OCI-LY1 (cell line): ENCODE measurements around the gene FAM72A.
"Not testable (repeated sequence)": the region's sequence is repeated elsewhere in the genome, so short reads cannot be mapped to it uniquely, and the experiment has no call there.

Experiments used
- H2AFZ ChIP-seq: fragments of 200-600 bp; sonication (generic), shearing (Covaris generic); 2 replicates; pipeline ENCODE4 v1.6.0; 2014; ENCODE audit warnings: antibody characterized with exemption, mild to moderate bottlenecking, low read length
- H3F3A ChIP-seq: fragments of 200-600 bp; sonication (generic), shearing (Covaris generic); 2 replicates; pipeline ENCODE4 v1.6.0; 2014; ENCODE audit warnings: mild to moderate bottlenecking, antibody characterized with exemption, low read length, moderate library complexity; ENCODE audit not compliant: insufficient read depth
- H3K27ac ChIP-seq: fragments of 200-600 bp; sonication (generic); 2 replicates; pipeline ENCODE4 v1.5.1; 2014; ENCODE audit warnings: low read length, mixed run types, mild to moderate bottlenecking, low read depth; ENCODE audit not compliant: poor library complexity, severe bottlenecking
- H3K27me3 ChIP-seq: fragments of 200-600 bp; sonication (generic); 2 replicates; pipeline ENCODE4 v1.6.0; 2014; ENCODE audit warnings: antibody characterized with exemption, mild to moderate bottlenecking, low read length, moderate library complexity; ENCODE audit not compliant: insufficient read depth
- H3K36me3 ChIP-seq: fragments of 200-600 bp; sonication (generic); 2 replicates; pipeline ENCODE4 v1.6.1; 2014; ENCODE audit warnings: mild to moderate bottlenecking, antibody characterized with exemption, low read length, moderate library complexity, mixed read lengths; ENCODE audit not compliant: insufficient read depth
- H3K4me1 ChIP-seq: fragments of 200-600 bp; sonication (generic); 2 replicates; pipeline ENCODE4 v1.5.1; 2014; ENCODE audit warnings: mild to moderate bottlenecking, low read length, moderate library complexity; ENCODE audit not compliant: insufficient read depth, severe bottlenecking
- H3K4me2 ChIP-seq: fragments of 200-600 bp; sonication (generic), shearing (Covaris generic); 2 replicates; pipeline ENCODE4 v1.6.1; 2014; ENCODE audit warnings: low read length
- H3K4me3 ChIP-seq: fragments of 200-600 bp; sonication (generic); 2 replicates; pipeline ENCODE4 v1.5.1; 2014; ENCODE audit warnings: low read length, low read depth, mild to moderate bottlenecking, mixed read lengths; ENCODE audit not compliant: poor library complexity, severe bottlenecking
- H3K79me2 ChIP-seq: fragments of 200-600 bp; shearing (Covaris generic); 2 replicates; pipeline ENCODE4 v1.6.1; 2016; ENCODE audit warnings: mixed run types, low read length, mixed read lengths; ENCODE audit not compliant: insufficient read depth
- H3K9ac ChIP-seq: fragments of 200-600 bp; sonication (generic), shearing (Covaris generic); 2 replicates; pipeline ENCODE4 v1.6.1; 2014; ENCODE audit warnings: mild to moderate bottlenecking, low read length, mixed read lengths
- H3K9me2 ChIP-seq: fragments of 200-600 bp; sonication (generic), shearing (Covaris generic); 2 replicates; pipeline ENCODE4 v1.6.1; 2014; ENCODE audit warnings: low read depth, mild to moderate bottlenecking, low read length, mixed read lengths
- H3K9me3 ChIP-seq: fragments of 200-600 bp; shearing (Covaris generic); 2 replicates; pipeline ENCODE4 v1.6.1; 2014; ENCODE audit warnings: low read length, mixed read lengths
- H4K20me1 ChIP-seq: fragments of 200-600 bp; sonication (generic), shearing (Covaris generic); 2 replicates; pipeline ENCODE4 v1.6.0; 2016; ENCODE audit warnings: mild to moderate bottlenecking, low read length; ENCODE audit not compliant: insufficient read depth

FAM72A gene

DNA sequence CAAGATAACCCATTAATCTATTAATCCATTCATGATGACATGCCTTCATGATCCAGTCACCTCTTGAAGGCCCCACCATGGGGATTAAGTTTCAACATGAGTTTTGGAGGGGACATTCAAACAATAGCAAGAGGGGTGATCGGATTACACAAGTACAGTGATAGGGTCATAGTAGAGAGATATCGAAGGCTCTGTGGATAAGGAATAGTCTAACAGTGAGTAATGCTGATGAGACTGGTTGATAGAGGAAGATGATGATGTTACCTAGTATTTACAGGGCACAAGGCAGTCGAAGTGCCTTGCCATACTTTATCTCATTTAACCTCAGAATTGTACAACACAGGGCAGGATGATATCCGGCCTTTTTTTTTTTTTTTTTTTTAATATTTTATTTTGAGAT lies 18.9 kb upstream of the FAM72A start:
- H3K36me3 ChIP-seq, H3K4me1 ChIP-seq, H3K4me3 ChIP-seq, H3K9ac ChIP-seq, H4K20me1 ChIP-seq, H3K9me2 ChIP-seq, H3F3A ChIP-seq, H3K9me3 ChIP-seq, H2AFZ ChIP-seq, H3K79me2 ChIP-seq, H3K27ac ChIP-seq, H3K4me2 ChIP-seq, H3K27me3 ChIP-seq: not testable (repeated sequence)

DNA sequence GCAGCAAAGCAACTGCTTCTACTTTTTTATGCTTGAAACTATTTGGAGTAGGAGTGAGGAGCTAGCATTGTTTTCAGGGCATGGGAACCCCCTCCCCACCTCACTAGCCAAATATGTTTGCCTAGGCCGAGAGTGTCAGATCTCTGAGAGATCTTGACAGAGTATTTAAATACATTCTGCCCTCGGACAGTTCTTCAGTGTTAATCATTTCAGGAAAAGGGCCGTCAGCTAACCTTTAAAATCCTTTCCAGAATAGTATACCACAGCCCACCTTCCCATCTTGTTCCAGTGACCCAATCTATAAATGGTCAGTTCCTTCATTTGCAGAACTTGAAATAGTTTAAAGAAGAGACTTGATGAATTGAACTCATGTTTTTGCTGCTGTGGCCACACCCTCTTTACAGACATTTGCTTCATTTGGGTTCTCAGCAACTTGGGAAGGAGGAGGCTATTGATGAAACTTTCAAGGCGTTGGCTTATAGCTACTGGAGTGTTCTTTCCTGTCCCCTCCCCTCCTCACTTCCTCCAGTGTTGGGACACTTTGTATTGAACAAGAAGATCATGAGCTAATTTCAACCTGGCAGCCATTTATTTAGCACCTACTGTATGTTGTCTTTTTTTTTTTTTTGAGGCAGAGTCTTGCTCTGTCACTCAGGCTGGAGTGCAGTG lies 17.8 kb upstream of the FAM72A start:
- not testable (repeated sequence) for H3K27ac ChIP-seq, H3K4me1 ChIP-seq, H3K4me2 ChIP-seq

DNA sequence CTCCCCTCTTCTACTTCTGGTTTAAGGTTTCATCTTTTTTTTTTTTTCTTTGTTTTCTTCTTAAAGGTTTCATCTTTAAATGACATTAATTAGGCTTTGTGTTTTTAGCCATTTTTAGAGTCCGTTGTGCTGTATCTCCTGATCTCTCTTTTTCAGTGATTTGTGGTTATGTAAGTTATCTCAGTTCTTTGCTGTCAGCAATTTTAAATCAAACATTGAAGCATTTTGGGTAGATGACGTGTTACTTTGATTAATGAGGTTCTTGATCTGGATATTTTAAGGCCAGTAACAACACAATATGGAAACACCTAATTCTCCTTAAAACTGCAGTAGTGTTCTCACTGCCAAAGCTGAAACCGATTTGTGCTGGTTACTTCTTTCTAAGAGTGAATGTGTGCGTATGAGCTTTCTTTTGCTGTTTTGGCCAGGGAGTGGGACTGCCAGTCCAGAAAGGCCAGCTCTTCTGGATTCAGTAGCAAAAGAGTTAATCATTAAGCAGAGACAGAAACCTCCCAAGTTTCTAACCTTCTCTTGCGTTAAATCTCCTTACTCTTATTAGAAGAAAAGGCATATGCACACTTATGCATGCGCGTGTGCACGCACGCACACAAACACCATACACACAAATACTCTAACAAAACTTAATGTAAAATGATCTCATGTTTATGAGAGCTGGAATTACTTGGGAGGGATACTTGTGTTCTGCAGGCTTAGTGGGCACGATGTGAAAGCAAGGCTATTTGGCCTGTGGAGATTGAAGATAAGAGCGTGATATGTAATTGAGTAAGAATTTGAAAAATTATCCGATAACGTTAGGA lies 17.1 kb upstream of the FAM72A start:
- H3K9ac ChIP-seq, H3K79me2 ChIP-seq, H3K36me3 ChIP-seq, H3K9me2 ChIP-seq, H3K4me1 ChIP-seq, H3K4me3 ChIP-seq, H3F3A ChIP-seq, H3K27ac ChIP-seq, H3K9me3 ChIP-seq, H4K20me1 ChIP-seq, H3K4me2 ChIP-seq, H3K27me3 ChIP-seq, H2AFZ ChIP-seq: not testable (repeated sequence)

More for the DNA sequence above, 17.8 kb upstream of the FAM72A start:
- not testable (repeated sequence) for H3K79me2 ChIP-seq, H2AFZ ChIP-seq, H3K9ac ChIP-seq, H3K9me2 ChIP-seq, H3K36me3 ChIP-seq, H3K9me3 ChIP-seq, H4K20me1 ChIP-seq, H3F3A ChIP-seq, H3K27me3 ChIP-seq, H3K4me3 ChIP-seq

DNA sequence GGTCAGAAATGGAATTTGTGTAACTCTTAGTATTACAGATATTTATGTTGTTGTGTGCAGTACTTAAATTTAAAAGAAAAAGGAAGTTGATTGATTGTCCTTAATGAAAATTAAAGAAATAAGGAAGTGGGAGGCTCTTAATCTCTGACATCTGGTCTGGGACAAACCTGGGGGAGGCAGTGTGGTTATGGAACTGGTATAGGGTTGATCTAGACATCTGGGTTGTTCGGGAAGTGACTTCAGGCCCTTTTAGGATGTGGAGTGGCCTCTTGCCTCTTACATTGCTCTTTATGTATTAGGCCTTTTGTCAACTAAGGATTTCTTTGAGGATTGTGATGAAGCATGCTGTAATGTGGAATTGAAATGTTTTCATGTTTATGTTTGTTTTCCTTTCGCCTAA lies 16.1 kb upstream of the FAM72A start:
- H3F3A ChIP-seq, H3K9me2 ChIP-seq, H3K4me1 ChIP-seq, H3K4me2 ChIP-seq, H3K4me3 ChIP-seq, H3K27me3 ChIP-seq, H3K9me3 ChIP-seq, H2AFZ ChIP-seq, H4K20me1 ChIP-seq, H3K36me3 ChIP-seq, H3K27ac ChIP-seq, H3K9ac ChIP-seq, H3K79me2 ChIP-seq: not testable (repeated sequence)

DNA sequence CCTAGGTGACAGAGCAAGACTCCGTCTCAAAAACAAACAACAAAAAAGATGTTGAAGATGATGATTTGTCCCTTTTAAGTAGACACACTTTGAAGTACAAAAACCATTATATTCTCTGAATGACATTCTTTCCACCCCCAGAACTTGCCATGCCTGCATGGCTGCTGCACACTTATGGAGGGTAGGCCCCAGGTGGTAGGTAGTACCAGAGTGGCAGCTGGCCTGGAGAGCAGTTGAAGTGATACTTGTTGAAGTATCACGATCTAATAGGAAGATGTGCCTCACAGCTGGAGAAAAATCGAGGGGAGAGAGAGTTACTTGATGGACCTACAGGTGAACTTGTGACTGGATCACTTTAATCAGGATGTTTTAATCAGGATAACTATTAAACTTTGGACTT lies 15.6 kb upstream of the FAM72A start:
- H3K27ac ChIP-seq, H3F3A ChIP-seq, H3K4me3 ChIP-seq, H3K27me3 ChIP-seq, H2AFZ ChIP-seq, H4K20me1 ChIP-seq, H3K79me2 ChIP-seq, H3K4me1 ChIP-seq, H3K9me2 ChIP-seq, H3K9me3 ChIP-seq, H3K4me2 ChIP-seq, H3K9ac ChIP-seq, H3K36me3 ChIP-seq: not testable (repeated sequence)

DNA sequence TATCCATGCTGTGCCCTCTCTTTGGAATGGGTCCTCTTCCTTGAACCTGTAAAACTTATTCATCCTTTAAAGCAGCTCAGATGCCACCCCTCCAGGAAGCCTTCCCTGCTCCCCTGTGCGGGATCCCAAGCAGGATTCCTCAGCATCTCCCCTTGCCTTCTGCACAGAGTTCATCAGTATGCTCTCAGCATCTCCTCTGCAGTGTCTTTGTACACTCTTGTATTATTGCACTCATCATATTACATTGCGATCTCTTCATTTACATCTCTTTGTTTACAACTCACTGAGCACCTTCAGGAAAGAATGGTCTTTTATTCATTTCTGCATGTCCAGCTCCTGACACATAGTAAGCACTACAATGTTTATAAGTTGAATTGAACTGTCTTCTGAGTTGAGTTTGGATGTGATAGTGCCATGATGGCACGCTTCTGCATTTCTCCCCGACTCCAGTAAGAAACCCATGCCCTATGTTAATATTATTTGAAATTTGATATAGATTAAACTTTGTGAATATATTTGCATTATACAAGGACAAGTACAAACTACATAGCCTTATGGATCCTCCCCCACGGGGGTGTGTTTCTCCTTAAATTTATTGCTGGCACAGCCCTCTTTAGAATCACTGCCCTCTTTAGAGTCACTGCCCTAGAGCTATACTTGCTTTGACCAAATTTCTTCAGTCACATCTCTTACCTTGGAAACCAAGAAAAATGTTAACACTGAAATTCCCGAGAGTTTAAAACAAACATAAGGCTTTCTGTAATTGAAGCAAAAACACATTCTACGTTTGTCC lies 13.2 kb upstream of the FAM72A start:
- not testable (repeated sequence) for H3K79me2 ChIP-seq, H3K27me3 ChIP-seq, H3K9me2 ChIP-seq, H2AFZ ChIP-seq, H3K36me3 ChIP-seq, H3K4me3 ChIP-seq, H3K9ac ChIP-seq, H3K4me1 ChIP-seq, H4K20me1 ChIP-seq, H3F3A ChIP-seq, H3K9me3 ChIP-seq, H3K27ac ChIP-seq, H3K4me2 ChIP-seq

DNA sequence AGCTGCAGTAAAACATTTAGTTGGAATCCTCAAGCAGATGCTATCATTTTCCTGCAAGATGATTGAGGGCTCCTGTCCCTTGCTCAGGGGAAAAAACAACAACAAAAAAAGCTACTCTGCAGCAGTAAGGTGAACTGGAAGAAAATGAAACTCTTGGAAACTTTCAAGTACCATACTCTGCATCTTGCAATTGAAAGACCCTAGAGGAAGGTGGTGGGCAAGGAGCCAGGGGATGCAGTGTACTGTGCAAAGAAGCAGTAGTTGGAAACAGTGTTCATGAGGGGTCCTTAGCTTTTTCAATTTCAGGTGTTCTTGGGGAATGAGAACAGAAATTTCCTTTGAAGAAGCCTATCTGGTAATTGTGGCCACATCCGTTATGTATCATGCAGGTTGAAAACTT lies 8.2 kb upstream of the FAM72A start:
- H3K9me3 ChIP-seq, H3K4me3 ChIP-seq, H3K79me2 ChIP-seq, H3K27me3 ChIP-seq, H3K9ac ChIP-seq, H3K27ac ChIP-seq, H3K36me3 ChIP-seq, H3K9me2 ChIP-seq, H3F3A ChIP-seq, H3K4me1 ChIP-seq, H2AFZ ChIP-seq, H3K4me2 ChIP-seq, H4K20me1 ChIP-seq: not testable (repeated sequence)
